ENCODE data around the gene CYFIP1.

DNA sequence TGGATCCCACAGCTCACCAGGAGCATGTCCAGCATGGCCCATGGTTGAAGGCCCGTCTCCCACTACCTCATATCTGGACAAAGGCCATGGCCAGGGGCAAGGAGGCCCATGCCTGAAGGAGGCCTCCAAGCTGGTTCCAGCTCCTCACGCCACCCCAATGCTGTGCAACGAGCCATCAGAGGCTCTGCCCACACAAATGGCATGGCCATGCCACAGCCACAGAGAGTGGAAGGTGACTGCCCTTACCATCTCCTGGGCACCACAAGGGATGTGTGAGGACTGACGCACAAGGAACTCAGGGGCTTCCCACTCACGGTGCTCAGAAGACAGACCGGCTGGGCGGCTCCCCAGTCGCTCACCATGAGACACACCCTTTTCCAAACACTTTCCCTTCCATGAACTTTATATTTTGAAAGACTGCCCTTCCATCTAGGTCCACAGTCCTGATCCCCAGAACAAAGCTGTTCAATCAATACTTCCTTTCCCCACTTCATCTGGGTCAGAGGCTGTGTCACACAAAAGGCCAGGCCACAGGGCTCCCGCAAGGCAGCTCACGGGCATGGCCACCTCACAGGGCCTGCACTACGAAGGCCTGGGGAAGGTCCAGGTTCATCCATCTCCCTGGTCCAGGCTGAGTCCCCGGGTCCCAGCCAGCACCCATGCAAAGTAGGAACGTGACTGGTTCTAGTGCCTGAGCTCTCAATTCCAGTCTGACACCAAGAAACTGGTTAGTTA, 66.4 kb downstream of the CYFIP1 start:
- TF ChIP-seq, protein P1, sequence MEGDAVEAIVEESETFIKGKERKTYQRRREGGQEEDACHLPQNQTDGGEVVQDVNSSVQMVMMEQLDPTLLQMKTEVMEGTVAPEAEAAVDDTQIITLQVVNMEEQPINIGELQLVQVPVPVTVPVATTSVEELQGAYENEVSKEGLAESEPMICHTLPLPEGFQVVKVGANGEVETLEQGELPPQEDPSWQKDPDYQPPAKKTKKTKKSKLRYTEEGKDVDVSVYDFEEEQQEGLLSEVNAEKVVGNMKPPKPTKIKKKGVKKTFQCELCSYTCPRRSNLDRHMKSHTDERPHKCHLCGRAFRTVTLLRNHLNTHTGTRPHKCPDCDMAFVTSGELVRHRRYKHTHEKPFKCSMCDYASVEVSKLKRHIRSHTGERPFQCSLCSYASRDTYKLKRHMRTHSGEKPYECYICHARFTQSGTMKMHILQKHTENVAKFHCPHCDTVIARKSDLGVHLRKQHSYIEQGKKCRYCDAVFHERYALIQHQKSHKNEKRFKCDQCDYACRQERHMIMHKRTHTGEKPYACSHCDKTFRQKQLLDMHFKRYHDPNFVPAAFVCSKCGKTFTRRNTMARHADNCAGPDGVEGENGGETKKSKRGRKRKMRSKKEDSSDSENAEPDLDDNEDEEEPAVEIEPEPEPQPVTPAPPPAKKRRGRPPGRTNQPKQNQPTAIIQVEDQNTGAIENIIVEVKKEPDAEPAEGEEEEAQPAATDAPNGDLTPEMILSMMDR (IDR thresholded peaks at IDR 0.05; ENCODE audit: low read depth, low read length) = no peak
- TF ChIP-seq EZH2phosphoT487 (IDR thresholded peaks at IDR 0.05; ENCODE audit: low read depth) = no peak
